ENCODE measurements around the gene AKAP13. TPM values are rescaled to one million over a fixed set of nuclear protein-coding genes. Genes with fewer than 3 reads are reported as not detected.

Gene AKAP13
- polyA plus RNA-seq, 2 of the 4 experiments (the other 2 are of a cell fraction), result 20.4 to 28.8 TPM

- no peak for FAIRE-seq
- ChIA-PET POLR2A (no interaction called here), CTCF (interaction anchor here (0.9 to 2.8 kb wide), 7 partner anchors 10 to 456 kb away, joined by 3 to 12 read pairs (median 4); no protein-coding TSS in a partner anchor)
- WGBS (ENCODE audit: missing lambda C conversion rate), result 83% methylated on average over 8 of the region's 8 CpGs
- Histone ChIP-seq H3K4me1 (no peaks in the 10 kb centered on the region), H3K27ac (no peak overlapping the region), H3K4me3 (no peak overlapping the region), H3K4me2 (no peak overlapping the region), H3K9me3 (no peaks in the 10 kb centered on the region)
- no peak for DNase-seq (ENCODE audit: low read depth in 1 of 2, low spot score in 1 of 2)
- ATAC-seq, result peak in 1 of 2 experiments; percentile 6; a peak in 3 of 6 replicates
- no peak for TF ChIP-seq RARB (CRISPR knock-in tag; IDR thresholded peaks at IDR 0.05)
Measured at GRCh38 chr15:85752491-85752961, 372.1 kb downstream of the AKAP13 start.

- no peaks in the 10 kb centered on the region for H3K9me3 ChIP-seq
- DNase-seq (ENCODE audit: low read depth in 1 of 2, low spot score in 1 of 2) (no peak), FAIRE-seq (no peak), ATAC-seq (no peak)
- 59% methylated on average over 1 of the region's 1 CpG for WGBS (ENCODE audit: missing lambda C conversion rate)
- CTCF ChIA-PET, result interaction anchor here (0.9 to 2.8 kb wide), 6 partner anchors 10 to 457 kb away, joined by 3 to 12 read pairs (median 4); no protein-coding TSS in a partner anchor
- no peak for TF ChIP-seq EHMT2 (IDR thresholded peaks at IDR 0.05; ENCODE audit: low read depth)
- no peak overlapping the region for H3K4me3 ChIP-seq
- no peaks in the 10 kb centered on the region for H3K4me1 ChIP-seq
- no peak overlapping the region for H3K4me2 ChIP-seq
- POLR2A ChIA-PET, result no interaction called here
- no peak overlapping the region for H3K27ac ChIP-seq
Measured at GRCh38 chr15:85753261-85753660, 372.9 kb downstream of the AKAP13 start.

DNA sequence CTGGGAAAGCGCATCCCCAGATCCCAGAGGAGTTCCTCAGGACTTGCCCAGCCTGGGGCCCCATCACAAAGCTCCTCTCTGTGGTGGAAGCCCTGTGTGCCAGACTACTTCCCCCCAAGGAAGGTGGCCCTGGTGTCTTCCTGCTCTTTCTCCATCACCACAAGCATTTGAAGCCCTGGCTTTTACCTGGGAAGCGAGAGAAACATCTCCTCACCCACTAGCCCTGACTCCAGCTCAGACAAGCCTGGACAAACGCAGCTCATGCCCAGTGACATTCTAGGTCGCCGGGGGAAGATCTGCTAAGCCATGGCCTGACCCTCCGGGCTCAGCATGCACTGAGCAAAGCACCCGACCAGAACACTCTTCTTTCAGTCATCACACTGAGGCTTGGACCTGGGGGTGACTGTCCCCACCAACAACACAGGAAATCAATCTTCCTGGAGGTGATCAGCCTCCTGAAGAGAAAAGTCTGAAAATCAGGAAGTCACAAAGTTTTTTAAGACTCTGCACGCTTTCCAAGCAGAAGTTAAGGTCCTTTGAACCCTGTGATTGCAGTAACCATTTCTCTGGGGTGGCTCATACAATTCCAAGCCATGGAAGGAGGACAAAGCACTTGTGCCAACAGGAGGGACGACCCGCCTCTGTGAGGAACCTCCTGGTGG, 373.5 kb downstream of the AKAP13 start:
- DNase-seq (ENCODE audit: low read depth in 1 of 2, low spot score in 1 of 2), result no peak
- no peak overlapping the region for H3K27ac ChIP-seq
- H3K4me1 ChIP-seq, result no peaks in the 10 kb centered on the region
- WGBS (ENCODE audit: missing lambda C conversion rate), result 83% methylated on average over 10 of the region's 10 CpGs
- POLR2A ChIA-PET, result no interaction called here
- ATAC-seq, result no peak
- H3K4me3 ChIP-seq, result no peak overlapping the region
- FAIRE-seq, result no peak
- H3K4me2 ChIP-seq, result no peak overlapping the region
- TF ChIP-seq, protein P1, sequence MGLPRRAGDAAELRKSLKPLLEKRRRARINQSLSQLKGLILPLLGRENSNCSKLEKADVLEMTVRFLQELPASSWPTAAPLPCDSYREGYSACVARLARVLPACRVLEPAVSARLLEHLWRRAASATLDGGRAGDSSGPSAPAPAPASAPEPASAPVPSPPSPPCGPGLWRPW (IDR thresholded peaks at IDR 0.05), result no peak
- no peak for TF ChIP-seq HOXB5 (CRISPR knock-in tag; IDR thresholded peaks at IDR 0.05)
- TF ChIP-seq RARB (CRISPR knock-in tag; IDR thresholded peaks at IDR 0.05), result no peak
- TF ChIP-seq, protein P2, sequence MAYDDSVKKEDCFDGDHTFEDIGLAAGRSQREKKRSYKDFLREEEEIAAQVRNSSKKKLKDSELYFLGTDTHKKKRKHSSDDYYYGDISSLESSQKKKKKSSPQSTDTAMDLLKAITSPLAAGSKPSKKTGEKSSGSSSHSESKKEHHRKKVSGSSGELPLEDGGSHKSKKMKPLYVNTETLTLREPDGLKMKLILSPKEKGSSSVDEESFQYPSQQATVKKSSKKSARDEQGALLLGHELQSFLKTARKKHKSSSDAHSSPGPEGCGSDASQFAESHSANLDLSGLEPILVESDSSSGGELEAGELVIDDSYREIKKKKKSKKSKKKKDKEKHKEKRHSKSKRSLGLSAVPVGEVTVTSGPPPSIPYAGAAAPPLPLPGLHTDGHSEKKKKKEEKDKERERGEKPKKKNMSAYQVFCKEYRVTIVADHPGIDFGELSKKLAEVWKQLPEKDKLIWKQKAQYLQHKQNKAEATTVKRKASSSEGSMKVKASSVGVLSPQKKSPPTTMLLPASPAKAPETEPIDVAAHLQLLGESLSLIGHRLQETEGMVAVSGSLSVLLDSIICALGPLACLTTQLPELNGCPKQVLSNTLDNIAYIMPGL (CRISPR knock-in tag; IDR thresholded peaks at IDR 0.05; ENCODE audit: borderline replicate concordance), result no peak
- TF ChIP-seq BHLHE40 (IDR thresholded peaks at IDR 0.05; ENCODE audit: low read depth, low read length), result no peak
- no peak for TF ChIP-seq KDM1A (IDR thresholded peaks at IDR 0.05; ENCODE audit: low read depth)
- TF ChIP-seq GATA3 (IDR thresholded peaks at IDR 0.05; ENCODE audit: borderline replicate concordance), result no peak
- TF ChIP-seq, protein P3, sequence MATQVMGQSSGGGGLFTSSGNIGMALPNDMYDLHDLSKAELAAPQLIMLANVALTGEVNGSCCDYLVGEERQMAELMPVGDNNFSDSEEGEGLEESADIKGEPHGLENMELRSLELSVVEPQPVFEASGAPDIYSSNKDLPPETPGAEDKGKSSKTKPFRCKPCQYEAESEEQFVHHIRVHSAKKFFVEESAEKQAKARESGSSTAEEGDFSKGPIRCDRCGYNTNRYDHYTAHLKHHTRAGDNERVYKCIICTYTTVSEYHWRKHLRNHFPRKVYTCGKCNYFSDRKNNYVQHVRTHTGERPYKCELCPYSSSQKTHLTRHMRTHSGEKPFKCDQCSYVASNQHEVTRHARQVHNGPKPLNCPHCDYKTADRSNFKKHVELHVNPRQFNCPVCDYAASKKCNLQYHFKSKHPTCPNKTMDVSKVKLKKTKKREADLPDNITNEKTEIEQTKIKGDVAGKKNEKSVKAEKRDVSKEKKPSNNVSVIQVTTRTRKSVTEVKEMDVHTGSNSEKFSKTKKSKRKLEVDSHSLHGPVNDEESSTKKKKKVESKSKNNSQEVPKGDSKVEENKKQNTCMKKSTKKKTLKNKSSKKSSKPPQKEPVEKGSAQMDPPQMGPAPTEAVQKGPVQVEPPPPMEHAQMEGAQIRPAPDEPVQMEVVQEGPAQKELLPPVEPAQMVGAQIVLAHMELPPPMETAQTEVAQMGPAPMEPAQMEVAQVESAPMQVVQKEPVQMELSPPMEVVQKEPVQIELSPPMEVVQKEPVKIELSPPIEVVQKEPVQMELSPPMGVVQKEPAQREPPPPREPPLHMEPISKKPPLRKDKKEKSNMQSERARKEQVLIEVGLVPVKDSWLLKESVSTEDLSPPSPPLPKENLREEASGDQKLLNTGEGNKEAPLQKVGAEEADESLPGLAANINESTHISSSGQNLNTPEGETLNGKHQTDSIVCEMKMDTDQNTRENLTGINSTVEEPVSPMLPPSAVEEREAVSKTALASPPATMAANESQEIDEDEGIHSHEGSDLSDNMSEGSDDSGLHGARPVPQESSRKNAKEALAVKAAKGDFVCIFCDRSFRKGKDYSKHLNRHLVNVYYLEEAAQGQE (IDR thresholded peaks at IDR 0.05), result no peak
- TF ChIP-seq, protein P4, sequence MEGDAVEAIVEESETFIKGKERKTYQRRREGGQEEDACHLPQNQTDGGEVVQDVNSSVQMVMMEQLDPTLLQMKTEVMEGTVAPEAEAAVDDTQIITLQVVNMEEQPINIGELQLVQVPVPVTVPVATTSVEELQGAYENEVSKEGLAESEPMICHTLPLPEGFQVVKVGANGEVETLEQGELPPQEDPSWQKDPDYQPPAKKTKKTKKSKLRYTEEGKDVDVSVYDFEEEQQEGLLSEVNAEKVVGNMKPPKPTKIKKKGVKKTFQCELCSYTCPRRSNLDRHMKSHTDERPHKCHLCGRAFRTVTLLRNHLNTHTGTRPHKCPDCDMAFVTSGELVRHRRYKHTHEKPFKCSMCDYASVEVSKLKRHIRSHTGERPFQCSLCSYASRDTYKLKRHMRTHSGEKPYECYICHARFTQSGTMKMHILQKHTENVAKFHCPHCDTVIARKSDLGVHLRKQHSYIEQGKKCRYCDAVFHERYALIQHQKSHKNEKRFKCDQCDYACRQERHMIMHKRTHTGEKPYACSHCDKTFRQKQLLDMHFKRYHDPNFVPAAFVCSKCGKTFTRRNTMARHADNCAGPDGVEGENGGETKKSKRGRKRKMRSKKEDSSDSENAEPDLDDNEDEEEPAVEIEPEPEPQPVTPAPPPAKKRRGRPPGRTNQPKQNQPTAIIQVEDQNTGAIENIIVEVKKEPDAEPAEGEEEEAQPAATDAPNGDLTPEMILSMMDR (IDR thresholded peaks at IDR 0.05), result no peak
- TF ChIP-seq HEYL (CRISPR knock-in tag; IDR thresholded peaks at IDR 0.05), result no peak
- TF ChIP-seq FOSB (CRISPR knock-in tag; IDR thresholded peaks at IDR 0.05), result no peak
- no peak for TF ChIP-seq CHD4 (IDR thresholded peaks at IDR 0.05; ENCODE audit: borderline replicate concordance)
- no peak for TF ChIP-seq POLR2A (IDR thresholded peaks at IDR 0.05; ENCODE audit: low read length)
- no peak for TF ChIP-seq JUN (IDR thresholded peaks at IDR 0.05)
- TF ChIP-seq RFX5 (IDR thresholded peaks at IDR 0.05), result no peak
- H3K9me3 ChIP-seq, result no peaks in the 10 kb centered on the region
- CTCF ChIA-PET, result interaction anchor here (0.6 to 2.8 kb wide), 5 partner anchors 9 to 87 kb away, joined by 3 to 12 read pairs (median 3); no protein-coding TSS in a partner anchor
